ENCODE measurements around the gene ZNF484.

DNA sequence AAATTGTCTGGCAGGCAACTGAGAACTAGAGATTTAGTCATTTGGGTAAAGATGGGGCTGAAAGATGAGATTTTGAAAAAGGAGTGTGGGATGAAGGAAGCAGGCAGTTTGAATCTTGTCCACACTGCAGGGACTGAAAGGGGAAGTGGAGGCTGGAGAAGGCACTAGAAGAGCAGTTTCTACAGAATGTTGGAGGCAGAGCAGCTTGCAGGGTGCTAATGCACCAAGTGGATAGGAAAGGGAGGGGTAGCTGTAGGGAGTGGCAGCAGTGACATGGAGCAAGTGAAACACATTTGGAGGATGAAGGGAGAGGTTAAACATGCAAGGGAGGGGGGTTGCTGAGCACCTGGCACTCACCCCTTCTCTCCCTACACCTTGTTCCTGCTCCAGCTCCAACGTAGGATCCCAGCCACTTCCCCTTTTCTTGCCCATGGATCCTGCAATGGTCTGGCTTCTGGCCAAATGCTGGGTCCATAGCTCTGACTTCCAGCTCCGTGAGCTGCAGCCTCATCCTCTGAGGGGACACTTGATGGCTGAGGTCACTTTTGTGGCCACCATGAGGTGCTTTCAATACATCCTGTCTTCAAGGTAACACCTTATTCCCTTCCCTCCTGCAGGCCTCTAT lies 39.5 kb upstream of the ZNF484 start:
- TF ChIP-seq, protein P1, sequence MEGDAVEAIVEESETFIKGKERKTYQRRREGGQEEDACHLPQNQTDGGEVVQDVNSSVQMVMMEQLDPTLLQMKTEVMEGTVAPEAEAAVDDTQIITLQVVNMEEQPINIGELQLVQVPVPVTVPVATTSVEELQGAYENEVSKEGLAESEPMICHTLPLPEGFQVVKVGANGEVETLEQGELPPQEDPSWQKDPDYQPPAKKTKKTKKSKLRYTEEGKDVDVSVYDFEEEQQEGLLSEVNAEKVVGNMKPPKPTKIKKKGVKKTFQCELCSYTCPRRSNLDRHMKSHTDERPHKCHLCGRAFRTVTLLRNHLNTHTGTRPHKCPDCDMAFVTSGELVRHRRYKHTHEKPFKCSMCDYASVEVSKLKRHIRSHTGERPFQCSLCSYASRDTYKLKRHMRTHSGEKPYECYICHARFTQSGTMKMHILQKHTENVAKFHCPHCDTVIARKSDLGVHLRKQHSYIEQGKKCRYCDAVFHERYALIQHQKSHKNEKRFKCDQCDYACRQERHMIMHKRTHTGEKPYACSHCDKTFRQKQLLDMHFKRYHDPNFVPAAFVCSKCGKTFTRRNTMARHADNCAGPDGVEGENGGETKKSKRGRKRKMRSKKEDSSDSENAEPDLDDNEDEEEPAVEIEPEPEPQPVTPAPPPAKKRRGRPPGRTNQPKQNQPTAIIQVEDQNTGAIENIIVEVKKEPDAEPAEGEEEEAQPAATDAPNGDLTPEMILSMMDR (IDR thresholded peaks at IDR 0.05 in 2 of 3, conservative IDR thresholded peaks at IDR 0.05 in 1 of 3; ENCODE audit: borderline replicate concordance in 1 of 3, insufficient read depth in 1 of 3, low read depth in 2 of 3, low read length in 2 of 3): no peak
- TF ChIP-seq JUND (IDR thresholded peaks at IDR 0.05) (no peak), POLR2AphosphoS5 (IDR thresholded peaks at IDR 0.05; ENCODE audit: low read depth, low read length) (no peak), RAD21 (IDR thresholded peaks at IDR 0.05; ENCODE audit: low read depth) (no peak), ZNF274 (IDR thresholded peaks at IDR 0.05; ENCODE audit: low read depth, low read length) (no peak), EZH2 (IDR thresholded peaks at IDR 0.05) (no peak), EZH2phosphoT487 (IDR thresholded peaks at IDR 0.05; ENCODE audit: borderline replicate concordance) (no peak), SRF (IDR thresholded peaks at IDR 0.05; ENCODE audit: low read depth) (no peak)
- TF ChIP-seq, protein P2, sequence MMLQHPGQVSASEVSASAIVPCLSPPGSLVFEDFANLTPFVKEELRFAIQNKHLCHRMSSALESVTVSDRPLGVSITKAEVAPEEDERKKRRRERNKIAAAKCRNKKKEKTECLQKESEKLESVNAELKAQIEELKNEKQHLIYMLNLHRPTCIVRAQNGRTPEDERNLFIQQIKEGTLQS (IDR thresholded peaks at IDR 0.05): no peak
- TF ChIP-seq, protein P3, sequence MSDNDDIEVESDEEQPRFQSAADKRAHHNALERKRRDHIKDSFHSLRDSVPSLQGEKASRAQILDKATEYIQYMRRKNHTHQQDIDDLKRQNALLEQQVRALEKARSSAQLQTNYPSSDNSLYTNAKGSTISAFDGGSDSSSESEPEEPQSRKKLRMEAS (IDR thresholded peaks at IDR 0.05): no peak
